Parathyroid adenoma (tissue), 2 donors: ENCODE results near the gene PKM.

Experiments used
- H2AFZ ChIP-seq: fragments of 300-600 bp; sonication (generic); one replicate; pipeline ENCODE4 v1.7.0; 2017; ENCODE audit warnings: antibody characterized with exemption, mild to moderate bottlenecking
- H3K27ac ChIP-seq: fragments of 300-600 bp; sonication (generic); one replicate; pipeline ENCODE4 v1.7.0; 2017
- H3K27me3 ChIP-seq: fragments of 300-600 bp; sonication (generic); one replicate; pipeline ENCODE4 v1.7.0; 2017; ENCODE audit warnings: low read length; ENCODE audit not compliant: control insufficient read depth, insufficient read depth
- H3K36me3 ChIP-seq: fragments of 300-600 bp; sonication (generic); one replicate; pipeline ENCODE4 v1.7.0; 2017; ENCODE audit warnings: low read length; ENCODE audit not compliant: control insufficient read depth, insufficient read depth
- H3K4me1 ChIP-seq: fragments of 300-600 bp; sonication (generic); one replicate; pipeline ENCODE4 v1.7.0; 2017; ENCODE audit warnings: control low read depth
- H3K4me2 ChIP-seq: fragments of 300-600 bp; sonication (generic); one replicate; pipeline ENCODE4 v1.7.0; 2017; ENCODE audit warnings: low read length
- H3K4me3 ChIP-seq: fragments of 300-600 bp; sonication (generic); one replicate; pipeline ENCODE4 v1.7.0; 2017; ENCODE audit warnings: low read depth, low read length
- H3K79me2 ChIP-seq: fragments of 300-600 bp; sonication (generic); one replicate; pipeline ENCODE4 v1.7.0; 2017; ENCODE audit warnings: control low read depth
- H3K9ac ChIP-seq: fragments of 300-600 bp; sonication (generic); one replicate; pipeline ENCODE4 v1.7.0; 2017; ENCODE audit warnings: mild to moderate bottlenecking
- H3K9me3 ChIP-seq: fragments of 300-600 bp; sonication (generic); one replicate; pipeline ENCODE4 v1.7.0; 2017; ENCODE audit warnings: low read length; ENCODE audit not compliant: control insufficient read depth
- CTCF ChIP-seq: fragments of 300-600 bp; sonication (generic); IDR thresholded peaks from one replicate; pipeline ENCODE4 v1.7.0; 2017; ENCODE audit warnings: antibody characterized with exemption, mild to moderate bottlenecking
- donor health status: primary hyperparathyroidism.

PKM gene

GRCh38 chr15:72237029-72237852 lies 6.3 kb upstream of the PKM start:
- H3K36me3 ChIP-seq, result no peaks in the 10 kb centered on the region
- H2AFZ ChIP-seq, result no peak overlapping the region
- H3K27me3 ChIP-seq, result no peaks in the 10 kb centered on the region
- no peaks in the 10 kb centered on the region for H3K9me3 ChIP-seq
- no peak for TF ChIP-seq CTCF
- H3K4me3 ChIP-seq, result no peak overlapping the region
- no peaks in the 10 kb centered on the region for H3K79me2 ChIP-seq
- H3K9ac ChIP-seq, result no peak overlapping the region
- H3K4me1 ChIP-seq, result peaks cover 1% of the 10 kb centered on the region
- no peak overlapping the region for H3K27ac ChIP-seq
- no peak overlapping the region for H3K4me2 ChIP-seq

- Histone ChIP-seq H3K4me1 (peaks cover 3% of the 10 kb centered on the region), H3K9me3 (no peaks in the 10 kb centered on the region), H3K9ac (no peak overlapping the region), H3K4me2 (no peak overlapping the region), H3K4me3 (no peak overlapping the region), H3K27me3 (no peaks in the 10 kb centered on the region), H3K36me3 (no peaks in the 10 kb centered on the region), H3K79me2 (no peaks in the 10 kb centered on the region), H3K27ac (no peak overlapping the region), H2AFZ (no peak overlapping the region)
- TF ChIP-seq CTCF, result no peak
Observed at GRCh38 chr15:72236381-72237003, 5.5 kb upstream of the PKM start.

DNA sequence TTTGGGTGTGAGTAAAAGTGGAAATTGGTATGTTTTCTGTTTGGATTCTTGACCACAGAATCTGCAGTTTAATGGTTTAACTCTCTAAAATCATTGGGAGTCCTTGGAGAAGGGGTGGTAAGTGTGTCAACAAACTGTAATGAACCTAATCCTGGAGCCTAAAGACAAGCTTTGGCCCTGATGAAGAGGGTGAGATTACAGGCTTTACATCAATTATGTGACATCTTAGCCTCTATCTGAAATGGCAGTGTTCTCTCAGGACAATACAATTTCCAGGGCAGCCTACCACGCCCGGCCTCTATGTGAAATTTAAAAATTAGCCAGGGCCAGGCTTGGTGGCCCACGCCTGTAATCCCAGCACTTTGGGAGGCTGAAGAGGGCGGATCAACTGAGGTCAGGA lies 4.3 kb upstream of the PKM start:
- no peak for TF ChIP-seq CTCF
- Histone ChIP-seq H3K79me2 (no peaks in the 10 kb centered on the region), H3K9me3 (no peaks in the 10 kb centered on the region), H3K4me2 (no peak overlapping the region), H3K4me1 (peaks cover 3% of the 10 kb centered on the region), H3K27me3 (no peaks in the 10 kb centered on the region), H3K27ac (no peak overlapping the region), H3K36me3 (no peaks in the 10 kb centered on the region), H3K4me3 (no peak overlapping the region), H2AFZ (no peak overlapping the region), H3K9ac (no peak overlapping the region)

DNA sequence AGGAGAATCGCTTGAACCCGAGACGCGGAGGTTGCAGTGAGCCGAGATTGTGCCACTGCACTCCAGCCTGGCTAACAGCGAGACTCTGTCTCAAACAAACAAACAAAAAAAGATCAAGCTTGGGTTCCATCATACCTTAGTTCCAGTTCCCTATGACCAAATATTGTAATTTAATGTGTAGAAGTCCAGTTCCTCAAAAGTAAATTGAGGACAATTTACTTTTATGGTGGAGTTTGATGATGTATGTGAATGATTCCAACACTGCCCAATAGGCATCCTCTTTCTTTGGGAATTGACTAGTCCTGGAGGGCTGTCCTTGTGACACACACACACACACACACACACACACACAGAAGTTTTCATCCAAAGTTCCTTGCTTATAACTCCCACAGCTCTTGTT lies 2.8 kb upstream of the PKM start:
- H3K9ac ChIP-seq, result no peak overlapping the region
- H3K36me3 ChIP-seq, result no peaks in the 10 kb centered on the region
- no peak overlapping the region for H3K27ac ChIP-seq
- H3K4me2 ChIP-seq, result no peak overlapping the region
- no peaks in the 10 kb centered on the region for H3K9me3 ChIP-seq
- H3K27me3 ChIP-seq, result no peaks in the 10 kb centered on the region
- no peak for TF ChIP-seq CTCF
- H3K4me3 ChIP-seq, result no peak overlapping the region
- H2AFZ ChIP-seq, result no peak overlapping the region
- H3K4me1 ChIP-seq, result peaks cover 7% of the 10 kb centered on the region
- peaks cover 1% of the 10 kb centered on the region for H3K79me2 ChIP-seq
